Mesothelial cell of epicardium (in vitro differentiated cells): ENCODE data around the gene TNRC6A. TPM values are rescaled to one million over a fixed set of nuclear protein-coding genes. Genes with fewer than 3 reads are reported as not detected.

ENCODE experiments used
- DNase-seq, 2 experiments: peaks; one replicate each; pipeline ENCODE4 v3.0.0; 2021; ENCODE audit warnings: low spot score in 2 of 2; ENCODE audit not compliant: unreplicated experiment in 2 of 2
- H3K27ac Mint-ChIP-seq: 2 replicates; pipeline ENCODE4 v1.8.0; 2021; ENCODE audit warnings: mixed read lengths
- H3K27me3 Mint-ChIP-seq: 2 replicates; pipeline ENCODE4 v1.8.0; 2021; ENCODE audit warnings: low read depth, mixed read lengths
- H3K36me3 Mint-ChIP-seq: 2 replicates; pipeline ENCODE4 v1.8.0; 2021; ENCODE audit warnings: mixed read lengths
- H3K4me1 Mint-ChIP-seq: 2 replicates; pipeline ENCODE4 v1.8.0; 2021; ENCODE audit warnings: mixed read lengths
- H3K4me3 Mint-ChIP-seq: 2 replicates; pipeline ENCODE4 v1.8.0; 2021; ENCODE audit warnings: mild to moderate bottlenecking, moderate library complexity, mixed read lengths
- H3K9me3 Mint-ChIP-seq: 2 replicates; pipeline ENCODE4 v1.8.0; 2021; ENCODE audit warnings: mixed read lengths
- total RNA-seq: library from RNA; stranded (reverse); gene quantifications from 3 replicates; pipeline ENCODE4 v1.2.1, GENCODE V29; 2021
- TF ChIP-seq, protein P1 (sequence below): fragments of 200-600 bp; sonication (generic); IDR thresholded peaks from one replicate; pipeline ENCODE4 v1.5.0; 2021; ENCODE audit warnings: antibody characterized with exemption; ENCODE audit not compliant: unreplicated experiment

Gene TNRC6A
- total RNA-seq, 1 donor from 2014 or later: 89.7 TPM

DNA sequence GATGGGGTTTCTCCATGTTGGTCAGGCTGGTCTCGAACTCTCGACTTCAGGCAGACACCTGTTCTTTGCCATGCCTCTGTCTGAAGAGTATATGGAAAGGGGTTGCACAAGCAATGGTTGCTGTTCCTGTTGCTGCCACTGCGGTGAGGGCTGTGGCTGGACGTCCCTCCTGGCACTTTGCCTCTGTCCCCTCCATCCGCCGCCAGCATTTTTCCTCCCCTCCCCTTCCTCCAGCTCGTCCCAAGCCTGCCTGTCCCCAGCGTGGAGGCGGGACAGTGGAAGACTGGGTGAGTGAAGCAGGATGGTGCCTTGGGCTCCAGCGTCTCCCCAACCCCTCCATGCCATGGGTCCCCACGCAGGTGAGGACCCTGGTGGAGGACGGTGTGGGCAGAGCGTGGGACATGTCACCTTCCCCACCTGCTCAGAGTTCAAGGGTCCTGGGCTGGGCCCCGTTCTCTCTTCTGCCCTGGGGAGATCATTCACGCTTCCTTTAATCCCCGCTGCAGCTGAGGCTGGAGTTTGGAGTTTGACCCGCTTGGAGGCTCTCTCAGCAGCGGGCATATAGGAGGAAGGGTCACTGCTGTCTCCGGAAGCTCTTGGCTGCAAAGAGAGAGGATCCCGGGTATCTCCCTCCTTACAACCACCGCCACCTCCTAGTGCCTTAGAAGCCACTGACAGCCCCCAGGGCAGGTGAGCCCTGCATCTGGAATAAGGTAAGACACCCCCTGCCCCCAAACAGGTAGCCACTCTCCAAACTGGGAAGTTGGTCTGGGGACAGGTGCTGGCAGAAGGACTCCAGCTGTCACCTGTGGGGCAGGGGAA is 116.5 kb downstream of the TNRC6A start, which contains the start of gene SLC5A11:
TSS of gene SLC5A11 (plus strand) at position 238 of the 822 bp plus-strand sequence. CDS start 12,681 bp downstream, outside the sequence.
- Mint-ChIP-seq H3K4me1 (no peaks in the 10 kb centered on the region), H3K27ac (no peak within 1 kb of the TSS), H3K27me3 (peaks cover 5% of the 10 kb centered on the region), H3K9me3 (no peaks in the 10 kb centered on the region), H3K36me3 (no peaks in the 10 kb centered on the region), H3K4me3 (no peak within 1 kb of the TSS)
- TF ChIP-seq, protein P1, sequence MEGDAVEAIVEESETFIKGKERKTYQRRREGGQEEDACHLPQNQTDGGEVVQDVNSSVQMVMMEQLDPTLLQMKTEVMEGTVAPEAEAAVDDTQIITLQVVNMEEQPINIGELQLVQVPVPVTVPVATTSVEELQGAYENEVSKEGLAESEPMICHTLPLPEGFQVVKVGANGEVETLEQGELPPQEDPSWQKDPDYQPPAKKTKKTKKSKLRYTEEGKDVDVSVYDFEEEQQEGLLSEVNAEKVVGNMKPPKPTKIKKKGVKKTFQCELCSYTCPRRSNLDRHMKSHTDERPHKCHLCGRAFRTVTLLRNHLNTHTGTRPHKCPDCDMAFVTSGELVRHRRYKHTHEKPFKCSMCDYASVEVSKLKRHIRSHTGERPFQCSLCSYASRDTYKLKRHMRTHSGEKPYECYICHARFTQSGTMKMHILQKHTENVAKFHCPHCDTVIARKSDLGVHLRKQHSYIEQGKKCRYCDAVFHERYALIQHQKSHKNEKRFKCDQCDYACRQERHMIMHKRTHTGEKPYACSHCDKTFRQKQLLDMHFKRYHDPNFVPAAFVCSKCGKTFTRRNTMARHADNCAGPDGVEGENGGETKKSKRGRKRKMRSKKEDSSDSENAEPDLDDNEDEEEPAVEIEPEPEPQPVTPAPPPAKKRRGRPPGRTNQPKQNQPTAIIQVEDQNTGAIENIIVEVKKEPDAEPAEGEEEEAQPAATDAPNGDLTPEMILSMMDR: no peak
- no peak for DNase-seq

DNA sequence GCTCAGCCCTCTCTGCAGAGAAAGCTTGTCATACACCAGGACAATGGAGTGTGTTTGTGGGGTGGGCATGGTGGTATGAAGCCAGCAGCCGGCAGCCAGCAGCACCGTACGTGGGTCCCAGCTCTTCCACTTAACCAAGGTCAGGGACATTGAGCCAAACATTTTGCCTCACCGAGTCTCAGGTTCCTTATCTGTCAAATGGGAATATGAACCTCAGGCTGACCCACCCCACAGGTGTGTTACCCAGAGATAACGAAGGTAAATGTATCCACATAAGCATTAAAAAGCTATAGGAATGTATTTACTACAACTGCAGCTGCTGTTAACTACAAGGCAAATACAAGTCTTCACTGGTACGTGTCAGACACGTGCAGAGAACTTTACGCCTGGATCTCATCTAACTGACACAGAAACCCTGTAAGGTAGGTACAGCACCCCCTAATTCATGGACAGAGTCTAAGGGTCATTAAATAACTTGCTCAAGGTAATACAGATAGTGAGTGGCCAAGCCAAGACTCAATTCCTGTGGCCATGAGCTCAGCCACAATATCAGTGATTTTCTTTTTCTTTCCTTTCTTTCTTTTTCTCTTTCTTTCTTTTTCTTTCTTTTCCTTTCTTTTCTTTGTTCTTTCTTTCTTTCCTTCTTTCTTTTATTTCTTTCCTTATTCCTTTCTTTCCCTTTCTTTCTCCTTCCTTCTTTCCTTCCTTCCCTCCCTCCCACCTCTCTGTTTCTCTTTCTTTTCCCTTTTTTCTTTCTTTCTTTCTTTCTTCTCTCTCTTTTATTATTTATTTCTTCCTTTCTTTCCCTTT is 117.3 kb downstream of the TNRC6A start:
- H3K36me3 Mint-ChIP-seq: no peaks in the 10 kb centered on the region
- H3K4me1 Mint-ChIP-seq: peaks cover 3% of the 10 kb centered on the region
- H3K27me3 Mint-ChIP-seq: peaks cover 5% of the 10 kb centered on the region
- peak overlapping the region; percentile 37 for H3K27ac Mint-ChIP-seq
- no peak for DNase-seq
- H3K4me3 Mint-ChIP-seq: no peak overlapping the region
- H3K9me3 Mint-ChIP-seq: no peaks in the 10 kb centered on the region
- TF ChIP-seq, protein P1: no peak

DNA sequence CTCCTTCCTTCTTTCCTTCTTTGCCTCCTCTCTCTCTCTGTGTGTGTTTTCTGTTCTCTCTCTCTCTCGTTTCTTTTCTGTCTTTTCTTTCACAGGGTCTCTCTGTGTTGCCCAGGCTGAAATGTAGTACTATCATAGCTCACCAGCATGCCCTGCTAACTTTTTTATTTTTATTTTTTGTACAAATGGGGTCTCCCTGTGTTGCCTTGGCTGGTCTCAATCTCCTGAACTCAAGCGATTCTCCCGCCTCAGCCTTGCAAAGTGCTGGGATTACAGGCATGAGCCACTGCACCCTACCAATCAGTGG is 117.9 kb downstream of the TNRC6A start:
- H3K9me3 Mint-ChIP-seq: no peaks in the 10 kb centered on the region
- H3K27me3 Mint-ChIP-seq: peaks cover 5% of the 10 kb centered on the region
- peak overlapping the region; percentile 37 for H3K27ac Mint-ChIP-seq
- no peak for DNase-seq
- peaks cover 9% of the 10 kb centered on the region for H3K4me1 Mint-ChIP-seq
- no peaks in the 10 kb centered on the region for H3K36me3 Mint-ChIP-seq
- TF ChIP-seq, protein P1: no peak
- H3K4me3 Mint-ChIP-seq: no peak overlapping the region

DNA sequence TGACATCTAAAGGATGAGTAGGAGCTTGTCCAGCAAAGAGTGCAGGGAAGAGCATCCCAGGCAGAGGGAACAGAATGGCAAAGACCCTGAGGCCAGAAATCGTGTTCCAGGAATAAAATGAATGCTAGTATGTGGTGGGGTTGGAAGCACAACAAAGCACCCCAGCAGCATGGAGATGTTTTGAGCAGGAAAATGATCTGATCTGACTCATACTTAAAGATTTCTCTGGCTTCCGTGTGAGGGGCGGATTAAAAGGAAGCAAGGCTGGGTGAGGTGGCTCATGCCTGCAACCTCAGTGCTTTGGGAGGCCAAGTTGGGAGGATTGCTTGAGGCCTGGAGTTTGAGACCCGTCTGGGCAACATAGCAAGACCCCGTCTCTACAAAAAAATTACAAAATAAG is 118.6 kb downstream of the TNRC6A start:
- Mint-ChIP-seq H3K27ac (no peak overlapping the region), H3K36me3 (no peaks in the 10 kb centered on the region), H3K4me3 (no peak overlapping the region), H3K27me3 (peaks cover 5% of the 10 kb centered on the region), H3K9me3 (no peaks in the 10 kb centered on the region), H3K4me1 (peaks cover 9% of the 10 kb centered on the region)
- DNase-seq: no peak
- TF ChIP-seq, protein P1: no peak

DNA sequence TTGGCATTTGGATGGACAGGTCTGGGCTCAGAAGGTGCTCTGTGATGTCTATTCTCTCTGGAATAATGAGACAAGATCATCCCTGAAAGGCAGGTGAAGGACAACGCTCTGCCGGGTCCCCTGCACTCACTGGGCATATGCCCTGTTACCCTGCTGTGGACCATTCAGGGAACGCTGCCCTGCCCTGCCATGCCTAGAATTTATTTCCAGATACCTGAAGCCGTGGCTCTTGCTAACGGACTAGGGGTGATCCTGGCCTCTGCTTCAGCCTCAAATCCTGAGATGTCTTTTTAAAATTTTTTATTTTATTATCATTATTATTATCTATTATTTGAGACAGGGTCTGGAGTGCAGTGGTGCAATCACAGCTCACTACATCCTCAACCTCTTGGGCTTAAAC is 120.2 kb downstream of the TNRC6A start:
- H3K27ac Mint-ChIP-seq: no peak overlapping the region
- no peak overlapping the region for H3K4me3 Mint-ChIP-seq
- no peaks in the 10 kb centered on the region for H3K9me3 Mint-ChIP-seq
- no peak for DNase-seq
- TF ChIP-seq, protein P1: no peak
- H3K4me1 Mint-ChIP-seq: peaks cover 19% of the 10 kb centered on the region
- H3K36me3 Mint-ChIP-seq: no peaks in the 10 kb centered on the region
- peaks cover 5% of the 10 kb centered on the region for H3K27me3 Mint-ChIP-seq
